Measurements from ENCODE around the gene PWWP2B.

PWWP2B gene

DNA sequence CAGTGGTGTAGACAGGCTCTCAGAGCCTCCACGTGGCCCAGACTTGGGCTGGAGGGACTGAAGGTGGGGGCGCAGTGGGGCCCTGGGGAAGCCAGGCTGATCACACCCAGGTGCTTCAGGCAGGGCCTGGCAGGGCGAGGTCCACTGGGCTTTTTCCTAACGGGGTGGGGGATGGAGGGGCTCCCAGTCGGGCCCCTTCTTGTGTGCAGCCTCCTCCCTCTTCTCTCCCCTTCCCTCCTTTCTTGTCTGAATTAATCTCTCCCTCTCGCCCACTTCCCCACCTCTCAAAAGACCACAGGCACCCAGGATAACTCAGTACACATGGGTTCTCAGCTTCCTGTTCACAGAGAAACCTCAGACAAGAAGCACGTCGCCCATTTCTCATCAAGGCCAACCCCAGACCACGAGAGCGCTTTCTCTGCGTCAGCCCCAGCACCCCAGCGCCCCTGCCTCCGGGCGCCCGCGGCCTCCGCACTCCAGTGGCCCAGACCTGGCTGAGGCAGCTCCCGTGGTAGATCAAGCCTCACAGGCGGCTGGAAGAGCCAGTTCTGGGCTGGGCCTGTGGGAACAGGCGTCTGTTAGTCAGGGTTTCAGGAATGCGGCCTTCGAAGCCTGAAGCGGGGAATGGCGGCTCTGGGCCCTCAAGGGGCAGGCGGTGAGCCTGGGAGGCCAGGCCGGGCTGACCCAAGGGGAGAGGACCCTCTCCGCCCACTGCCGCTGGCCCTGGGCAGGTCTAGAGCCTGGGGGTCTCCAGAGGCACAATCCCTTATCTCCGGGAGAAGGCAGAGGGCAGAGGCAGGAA lies 50.6 kb downstream of the PWWP2B start:
- Histone ChIP-seq H3K4me1 (ENCODE audit: control insufficient read depth, insufficient read depth, low read length) (peaks cover 37% of the 10 kb centered on the region), H3K9ac (ENCODE audit: low read length) (peak overlapping the region; percentile 81), H3K4me3 (ENCODE audit: low read length) (no peak overlapping the region), H3K36me3 (ENCODE audit: control insufficient read depth, insufficient read depth, low read length, severe bottlenecking) (no peaks in the 10 kb centered on the region), H3K9me3 (ENCODE audit: control insufficient read depth, low read length) (no peaks in the 10 kb centered on the region), H3K27me3 (replicated peaks; ENCODE audit: control insufficient read depth, insufficient read depth, low read length) (no peaks in the 10 kb centered on the region)
- peak; percentile 77 for DNase-seq (ENCODE audit: low read depth)

GRCh38 chr10:132448248-132448731 lies 51.3 kb downstream of the PWWP2B start:
- H3K4me3 ChIP-seq (ENCODE audit: low read length) = no peak overlapping the region
- H3K9ac ChIP-seq (ENCODE audit: low read length) = peak overlapping the region; percentile 81
- H3K4me1 ChIP-seq (ENCODE audit: control insufficient read depth, insufficient read depth, low read length) = peaks cover 42% of the 10 kb centered on the region
- H3K9me3 ChIP-seq (ENCODE audit: control insufficient read depth, low read length) = no peaks in the 10 kb centered on the region
- H3K27me3 ChIP-seq (replicated peaks; ENCODE audit: control insufficient read depth, insufficient read depth, low read length) = no peaks in the 10 kb centered on the region
- H3K36me3 ChIP-seq (ENCODE audit: control insufficient read depth, insufficient read depth, low read length, severe bottlenecking) = no peaks in the 10 kb centered on the region
- peak; percentile 38 for DNase-seq (ENCODE audit: low read depth)

GRCh38 chr10:132449051-132449810 lies 52.2 kb downstream of the PWWP2B start:
- no peaks in the 10 kb centered on the region for H3K36me3 ChIP-seq (ENCODE audit: control insufficient read depth, insufficient read depth, low read length, severe bottlenecking)
- no peaks in the 10 kb centered on the region for H3K9me3 ChIP-seq (ENCODE audit: control insufficient read depth, low read length)
- H3K4me3 ChIP-seq (ENCODE audit: low read length) = peak overlapping the region; percentile 50
- no peak for DNase-seq (ENCODE audit: low read depth)
- peaks cover 43% of the 10 kb centered on the region for H3K4me1 ChIP-seq (ENCODE audit: control insufficient read depth, insufficient read depth, low read length)
- no peaks in the 10 kb centered on the region for H3K27me3 ChIP-seq (replicated peaks; ENCODE audit: control insufficient read depth, insufficient read depth, low read length)
- H3K9ac ChIP-seq (ENCODE audit: low read length) = peak overlapping the region; percentile 85

GRCh38 chr10:132449811-132450181 lies 52.8 kb downstream of the PWWP2B start:
- Histone ChIP-seq H3K4me3 (ENCODE audit: low read length) (peak overlapping the region; percentile 50), H3K27me3 (replicated peaks; ENCODE audit: control insufficient read depth, insufficient read depth, low read length) (no peaks in the 10 kb centered on the region), H3K4me1 (ENCODE audit: control insufficient read depth, insufficient read depth, low read length) (peaks cover 42% of the 10 kb centered on the region), H3K36me3 (ENCODE audit: control insufficient read depth, insufficient read depth, low read length, severe bottlenecking) (no peaks in the 10 kb centered on the region), H3K9ac (ENCODE audit: low read length) (peak overlapping the region; percentile 85), H3K9me3 (ENCODE audit: control insufficient read depth, low read length) (no peaks in the 10 kb centered on the region)
- DNase-seq (ENCODE audit: low read depth) = no peak

DNA sequence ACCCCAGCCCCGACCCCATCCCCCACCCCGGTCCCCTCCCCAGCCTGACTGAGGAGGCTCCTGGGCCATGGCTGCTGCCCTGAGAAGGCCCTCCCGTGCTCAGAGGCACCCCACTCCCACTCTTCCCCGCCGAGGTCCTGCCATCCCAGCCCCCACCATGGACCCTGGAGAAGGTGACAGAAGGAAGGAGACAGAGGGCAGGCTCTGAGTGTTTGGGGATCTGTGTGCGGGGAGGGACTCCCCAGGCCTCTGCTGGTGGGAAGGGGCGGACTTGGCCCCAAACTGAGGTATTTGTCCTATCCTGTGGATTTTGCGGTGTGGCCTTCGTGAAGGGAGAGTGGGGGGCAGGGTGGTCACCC lies 53.4 kb downstream of the PWWP2B start:
- H3K27me3 ChIP-seq (replicated peaks; ENCODE audit: control insufficient read depth, insufficient read depth, low read length) = no peaks in the 10 kb centered on the region
- H3K9ac ChIP-seq (ENCODE audit: low read length) = no peak overlapping the region
- no peak for DNase-seq (ENCODE audit: low read depth)
- H3K4me3 ChIP-seq (ENCODE audit: low read length) = no peak overlapping the region
- H3K4me1 ChIP-seq (ENCODE audit: control insufficient read depth, insufficient read depth, low read length) = peaks cover 36% of the 10 kb centered on the region
- no peaks in the 10 kb centered on the region for H3K9me3 ChIP-seq (ENCODE audit: control insufficient read depth, low read length)
- H3K36me3 ChIP-seq (ENCODE audit: control insufficient read depth, insufficient read depth, low read length, severe bottlenecking) = no peaks in the 10 kb centered on the region

DNA sequence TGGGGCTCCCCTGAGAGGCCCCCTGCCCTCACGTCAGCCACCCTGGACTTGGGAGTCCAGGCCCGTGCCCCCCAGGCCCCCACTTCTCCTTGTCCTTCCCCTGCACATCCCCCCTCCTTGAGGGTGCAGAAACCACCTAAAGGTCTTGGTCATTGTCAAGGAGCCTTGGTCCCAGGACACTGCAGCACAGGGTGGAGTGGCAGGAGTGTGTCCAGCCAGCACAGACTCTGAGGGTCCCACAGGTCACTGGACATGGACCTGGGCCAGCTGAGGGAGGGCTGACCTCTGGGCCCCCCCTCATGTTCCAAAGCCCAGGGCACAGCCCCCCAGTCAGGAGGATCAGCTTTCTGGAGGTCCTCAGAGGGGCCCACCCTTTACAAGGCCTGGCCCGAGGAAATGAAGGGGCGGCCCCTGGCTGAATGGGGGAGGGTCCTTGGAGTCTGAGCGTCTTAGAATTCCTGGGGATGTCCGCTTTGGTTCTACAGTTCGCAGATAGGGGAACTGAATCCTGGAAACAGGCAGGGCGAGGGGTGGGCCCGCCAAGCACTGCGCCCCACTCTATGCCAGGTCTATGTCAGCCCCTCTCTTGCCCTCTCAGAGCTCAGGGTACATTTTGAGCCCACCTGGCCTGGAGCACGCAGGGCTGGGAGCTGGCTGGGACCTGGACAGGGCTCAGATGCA lies 54.0 kb downstream of the PWWP2B start:
- no peak for DNase-seq (ENCODE audit: low read depth)
- H3K27me3 ChIP-seq (replicated peaks; ENCODE audit: control insufficient read depth, insufficient read depth, low read length) = no peaks in the 10 kb centered on the region
- no peak overlapping the region for H3K9ac ChIP-seq (ENCODE audit: low read length)
- peaks cover 34% of the 10 kb centered on the region for H3K4me1 ChIP-seq (ENCODE audit: control insufficient read depth, insufficient read depth, low read length)
- no peaks in the 10 kb centered on the region for H3K9me3 ChIP-seq (ENCODE audit: control insufficient read depth, low read length)
- H3K36me3 ChIP-seq (ENCODE audit: control insufficient read depth, insufficient read depth, low read length, severe bottlenecking) = no peaks in the 10 kb centered on the region
- no peak overlapping the region for H3K4me3 ChIP-seq (ENCODE audit: low read length)

- Histone ChIP-seq H3K36me3 (ENCODE audit: control insufficient read depth, insufficient read depth, low read length, severe bottlenecking) (no peaks in the 10 kb centered on the region), H3K4me3 (ENCODE audit: low read length) (no peak overlapping the region), H3K9ac (ENCODE audit: low read length) (no peak overlapping the region), H3K27me3 (replicated peaks; ENCODE audit: control insufficient read depth, insufficient read depth, low read length) (peaks cover 5% of the 10 kb centered on the region), H3K9me3 (ENCODE audit: control insufficient read depth, low read length) (no peaks in the 10 kb centered on the region), H3K4me1 (ENCODE audit: control insufficient read depth, insufficient read depth, low read length) (peaks cover 30% of the 10 kb centered on the region)
- no peak for DNase-seq (ENCODE audit: low read depth)
Measured at GRCh38 chr10:132451506-132452215, 54.7 kb downstream of the PWWP2B start.

DNA sequence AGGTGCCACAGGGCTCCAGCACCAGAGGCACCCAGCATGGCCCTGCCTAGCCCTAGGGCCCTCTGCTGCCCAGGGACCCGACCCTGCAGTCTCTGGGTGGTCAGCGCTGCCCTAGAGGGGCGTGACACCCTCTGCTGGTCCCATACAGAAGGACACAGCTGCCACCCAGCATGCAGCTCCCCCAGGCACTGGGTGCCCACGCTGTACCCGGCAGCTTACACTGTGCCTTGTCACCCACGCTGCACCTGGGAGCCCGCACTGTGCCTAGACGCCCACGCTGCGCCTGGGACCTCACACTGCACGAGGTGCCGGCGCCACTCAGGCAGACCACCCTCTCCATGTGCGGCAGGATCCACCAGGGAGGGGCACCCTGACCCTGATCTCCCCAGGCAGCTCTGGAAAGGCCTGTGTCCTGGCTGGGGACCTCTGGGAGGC lies 55.2 kb downstream of the PWWP2B start:
- DNase-seq (ENCODE audit: low read depth) = no peak
- H3K36me3 ChIP-seq (ENCODE audit: control insufficient read depth, insufficient read depth, low read length, severe bottlenecking) = no peaks in the 10 kb centered on the region

DNA sequence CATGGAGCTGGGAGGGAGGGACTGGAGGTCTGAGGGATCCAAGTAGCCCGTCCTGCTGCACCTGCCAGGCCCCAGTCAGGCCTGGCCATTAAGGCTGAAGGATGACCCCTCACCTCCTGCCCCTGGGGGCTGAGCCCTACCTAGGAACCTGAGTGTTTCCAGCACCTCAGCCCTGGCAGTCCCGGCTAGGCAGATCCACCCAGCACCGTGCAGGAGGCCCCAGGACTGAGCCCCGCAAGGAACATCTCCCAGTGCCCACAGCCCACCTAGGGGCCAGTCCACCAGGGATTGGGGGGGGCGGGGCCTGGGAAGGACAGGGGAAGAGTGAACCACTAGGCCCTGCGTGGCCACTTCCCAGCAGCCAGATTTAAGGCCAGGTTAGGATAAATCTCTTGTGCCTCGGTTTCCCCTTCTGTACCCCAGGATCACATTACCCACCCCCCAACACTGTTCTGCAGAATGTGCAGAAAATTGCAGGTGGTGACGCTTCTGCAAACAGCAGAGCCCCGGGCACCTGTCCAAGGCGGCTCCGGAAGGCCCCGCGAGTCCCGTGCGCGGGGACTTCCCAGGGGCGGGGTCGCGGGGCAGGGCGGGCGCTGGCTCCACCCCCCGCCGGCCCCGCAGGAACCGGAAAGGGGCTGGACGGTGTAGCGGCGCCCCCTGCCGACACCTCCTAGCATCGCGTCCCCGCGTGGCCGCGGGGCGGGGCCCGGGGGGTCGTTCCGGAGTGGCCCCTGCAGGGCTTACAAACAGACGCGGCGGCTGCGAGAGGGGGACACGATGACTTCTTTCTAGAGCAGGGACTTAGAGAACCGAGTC lies 55.9 kb downstream of the PWWP2B start:
- Histone ChIP-seq H3K27me3 (replicated peaks; ENCODE audit: control insufficient read depth, insufficient read depth, low read length) (peaks cover 14% of the 10 kb centered on the region), H3K4me1 (ENCODE audit: control insufficient read depth, insufficient read depth, low read length) (peaks cover 18% of the 10 kb centered on the region), H3K4me3 (ENCODE audit: low read length) (peak overlapping the region; percentile 39), H3K9me3 (ENCODE audit: control insufficient read depth, low read length) (no peaks in the 10 kb centered on the region), H3K9ac (ENCODE audit: low read length) (peak overlapping the region; percentile 47), H3K36me3 (ENCODE audit: control insufficient read depth, insufficient read depth, low read length, severe bottlenecking) (no peaks in the 10 kb centered on the region)
- DNase-seq (ENCODE audit: low read depth) = peak; percentile 90

More for the DNA sequence above, 55.2 kb downstream of the PWWP2B start:
- H3K27me3 ChIP-seq (replicated peaks; ENCODE audit: control insufficient read depth, insufficient read depth, low read length) = peaks cover 11% of the 10 kb centered on the region
- peaks cover 25% of the 10 kb centered on the region for H3K4me1 ChIP-seq (ENCODE audit: control insufficient read depth, insufficient read depth, low read length)
- H3K9ac ChIP-seq (ENCODE audit: low read length) = no peak overlapping the region
- no peak overlapping the region for H3K4me3 ChIP-seq (ENCODE audit: low read length)
- no peaks in the 10 kb centered on the region for H3K9me3 ChIP-seq (ENCODE audit: control insufficient read depth, low read length)

GRCh38 chr10:132453470-132453861 lies 56.5 kb downstream of the PWWP2B start:
- Histone ChIP-seq H3K27me3 (replicated peaks; ENCODE audit: control insufficient read depth, insufficient read depth, low read length) (peaks cover 19% of the 10 kb centered on the region), H3K4me3 (ENCODE audit: low read length) (peak overlapping the region; percentile 39), H3K9ac (ENCODE audit: low read length) (peak overlapping the region; percentile 47), H3K9me3 (ENCODE audit: control insufficient read depth, low read length) (no peaks in the 10 kb centered on the region), H3K4me1 (ENCODE audit: control insufficient read depth, insufficient read depth, low read length) (peaks cover 14% of the 10 kb centered on the region), H3K36me3 (ENCODE audit: control insufficient read depth, insufficient read depth, low read length, severe bottlenecking) (no peaks in the 10 kb centered on the region)
- no peak for DNase-seq (ENCODE audit: low read depth)

Data from adipocyte (in vitro differentiated cells).